Ecto neural progenitor cell (in vitro differentiated cells): ENCODE results near the gene RASAL1.

Experiments
- DNase-seq: peaks from one replicate; pipeline ENCODE4 v3.0.0-alpha.2; 2018; ENCODE audit warnings: low spot score

Gene RASAL1

GRCh38 chr12:113135178-113136127, at the start of gene RASAL1:
Gene RASAL1 (minus strand): TSS chr12:113135761. CDS start chr12:113135462, 299 bp downstream.
- DNase-seq, result peak; percentile 89

- peak; percentile 96 for DNase-seq
These were observed 49.3 kb upstream of the RASAL1 start for GRCh38 chr12:113184900-113185179.

GRCh38 chr12:113184098-113184899, 48.7 kb upstream of the RASAL1 start:
- no peak for DNase-seq

GRCh38 chr12:113183030-113183589, 47.5 kb upstream of the RASAL1 start:
- no peak for DNase-seq

GRCh38 chr12:113181975-113182374, 46.4 kb upstream of the RASAL1 start:
- DNase-seq, result no peak

- DNase-seq, result no peak
These were observed 44.8 kb upstream of the RASAL1 start for GRCh38 chr12:113180333-113180732.

GRCh38 chr12:113179023-113179422, 43.5 kb upstream of the RASAL1 start:
- no peak for DNase-seq

GRCh38 chr12:113174461-113175384, 39.2 kb upstream of the RASAL1 start:
- DNase-seq, result peak; percentile 86

- no peak for DNase-seq
These were observed 37.6 kb upstream of the RASAL1 start for GRCh38 chr12:113173081-113173698.

GRCh38 chr12:113172185-113172584, 36.6 kb upstream of the RASAL1 start:
- DNase-seq, result no peak

- no peak for DNase-seq
These were observed 36.0 kb upstream of the RASAL1 start for GRCh38 chr12:113171543-113171942.

GRCh38 chr12:113170926-113171325, 35.4 kb upstream of the RASAL1 start:
- DNase-seq, result no peak

- no peak for DNase-seq
These were observed 34.9 kb upstream of the RASAL1 start for GRCh38 chr12:113170457-113170856.

GRCh38 chr12:113169697-113170096, 34.1 kb upstream of the RASAL1 start:
- DNase-seq, result no peak

- peak; percentile 46 for DNase-seq
These were observed 32.3 kb upstream of the RASAL1 start for GRCh38 chr12:113167868-113168267.

- peak; percentile 45 for DNase-seq
These were observed 30.2 kb upstream of the RASAL1 start for GRCh38 chr12:113165521-113166450.

GRCh38 chr12:113164014-113164413, 28.5 kb upstream of the RASAL1 start:
- DNase-seq, result no peak

- DNase-seq, result no peak
These were observed 27.4 kb upstream of the RASAL1 start for GRCh38 chr12:113163030-113163360.

GRCh38 chr12:113162102-113163029, 26.8 kb upstream of the RASAL1 start:
- DNase-seq, result peak; percentile 72
